Activated CD8-positive, alpha-beta T cell treated with anti-CD3 and anti-CD28 coated beads for 36 hours (primary cell): ENCODE results near the gene ASPSCR1. TPM values are rescaled to one million over a fixed set of nuclear protein-coding genes. Genes with fewer than 3 reads are reported as not detected.

Experiments
- ATAC-seq: fragments of 200-7000 bp; cut with Tn5 transposase; one replicate; pipeline ENCODE4 v1.10.0; 2021; ENCODE audit warnings: mild to moderate bottlenecking, moderate library complexity
- CTCF ChIA-PET: fragments of 350-600 bp; sonication (Branson Sonifier 250); formaldehyde crosslinking; loops from one replicate; lab custom pipeline; 2021; ENCODE audit warnings: antibody characterized with exemption; lab: Charles Lee
- POLR2A ChIA-PET: fragments of 350-600 bp; sonication (Branson Sonifier 250); formaldehyde crosslinking; loops from one replicate; lab custom pipeline; 2021; ENCODE audit warnings: antibody characterized with exemption; lab: Charles Lee
- DNase-seq: peaks from one replicate; pipeline ENCODE4 v3.0.0-alpha.2; 2020
- H3K27ac Mint-ChIP-seq: one replicate; pipeline ENCODE4 v1.8.0; 2021; ENCODE audit warnings: mild to moderate bottlenecking, mixed read lengths
- H3K27me3 Mint-ChIP-seq: one replicate; pipeline ENCODE4 v1.8.0; 2021; ENCODE audit warnings: mixed read lengths
- H3K36me3 Mint-ChIP-seq: one replicate; pipeline ENCODE4 v1.8.0; 2021; ENCODE audit warnings: low read depth, mixed read lengths
- H3K4me1 Mint-ChIP-seq: one replicate; pipeline ENCODE4 v1.8.0; 2021; ENCODE audit warnings: low read depth, mixed read lengths
- H3K4me3 Mint-ChIP-seq: one replicate; pipeline ENCODE4 v1.8.0; 2021; ENCODE audit warnings: mild to moderate bottlenecking, moderate library complexity, mixed read lengths
- H3K9me3 Mint-ChIP-seq: one replicate; pipeline ENCODE4 v1.8.0; 2021; ENCODE audit warnings: mixed read lengths
- CTCF ChIP-seq: fragments of 200-600 bp; IDR thresholded peaks from one replicate; pipeline ENCODE4 v1.8.0; 2022; ENCODE audit warnings: antibody characterized with exemption, mild to moderate bottlenecking
- intact Hi-C: fragments of 100-400 bp; cut with micrococcal nuclease; formaldehyde crosslinking; loops from one replicate; pipeline ENCODE4 v1.10.0; 2022
- total RNA-seq, 2 experiments: library from RNA; stranded (reverse); gene quantifications; one replicate each; pipeline ENCODE4 v1.2.3, GENCODE V29; 2021

ASPSCR1 gene
- total RNA-seq, 2 experiments from 2014 or later, result 18.7 to 24.5 TPM

- Mint-ChIP-seq H3K27ac (no peak overlapping the region), H3K27me3 (no peaks in the 10 kb centered on the region), H3K4me3 (no peak overlapping the region), H3K9me3 (peaks cover 1% of the 10 kb centered on the region), H3K36me3 (no peaks in the 10 kb centered on the region), H3K4me1 (peaks cover 14% of the 10 kb centered on the region)
- no peak for TF ChIP-seq CTCF
- DNase-seq, result no peak
- CTCF ChIA-PET, result interaction anchor here (1.4 kb wide), 1 partner anchor 14 kb away, joined by 7 read pairs; no protein-coding TSS in a partner anchor
- ATAC-seq, result no peak
- POLR2A ChIA-PET, result no interaction called here
- intact Hi-C loops, result no loop called here
Observed at GRCh38 chr17:81973432-81973831, 4.0 kb upstream of the ASPSCR1 start.

- DNase-seq (peak; percentile 56), ATAC-seq (peak; percentile 12)
- POLR2A ChIA-PET, result interaction anchor here (1.1 to 2.3 kb wide), 4 partner anchors 9 to 49 kb away, joined by 3 to 22 read pairs (median 4); partner anchors contain the start of genes MAFG and NOTUM
- intact Hi-C loops, result no loop called here
- H3K4me3 Mint-ChIP-seq, result peak overlapping the region; percentile 96
- H3K4me1 Mint-ChIP-seq, result peaks cover 17% of the 10 kb centered on the region
- no peak for TF ChIP-seq CTCF
- H3K27me3 Mint-ChIP-seq, result no peaks in the 10 kb centered on the region
- CTCF ChIA-PET, result interaction anchor here (1.5 to 3.2 kb wide), 2 partner anchors 17 to 54 kb away, joined by 4 to 12 read pairs; no protein-coding TSS in a partner anchor
- peak overlapping the region; percentile 99 for H3K27ac Mint-ChIP-seq
- H3K36me3 Mint-ChIP-seq, result peaks cover 5% of the 10 kb centered on the region
- H3K9me3 Mint-ChIP-seq, result peaks cover 1% of the 10 kb centered on the region
Observed at GRCh38 chr17:81976332-81977210, 858 bp upstream of the ASPSCR1 start.

- POLR2A ChIA-PET, result interaction anchor here (0.5 to 1.2 kb wide), 6 partner anchors 12 to 314 kb away, joined by 3 to 5 read pairs (median 4); no protein-coding TSS in a partner anchor
- DNase-seq, result no peak
- Mint-ChIP-seq H3K27me3 (no peaks in the 10 kb centered on the region), H3K4me1 (peaks cover 20% of the 10 kb centered on the region), H3K4me3 (peak overlapping the region; percentile 72), H3K9me3 (peaks cover 1% of the 10 kb centered on the region), H3K36me3 (peaks cover 8% of the 10 kb centered on the region), H3K27ac (no peak overlapping the region)
- intact Hi-C loops, result no loop called here
- ATAC-seq, result no peak
- TF ChIP-seq CTCF, result no peak
- CTCF ChIA-PET, result interaction anchor here (1.2 to 2.1 kb wide), 2 partner anchors 19 to 42 kb away, joined by 4 to 13 read pairs; no protein-coding TSS in a partner anchor
Observed at GRCh38 chr17:81978524-81979298, 1.3 kb downstream of the ASPSCR1 start.

- ChIA-PET POLR2A (interaction anchor here (0.6 to 1.4 kb wide), 2 partner anchors 13 to 296 kb away, joined by 3 to 5 read pairs; no protein-coding TSS in a partner anchor), CTCF (interaction anchor here (1.0 to 2.1 kb wide), 5 partner anchors 21 to 50 kb away, joined by 3 to 13 read pairs (median 3); no protein-coding TSS in a partner anchor)
- no peaks in the 10 kb centered on the region for H3K9me3 Mint-ChIP-seq
- H3K27ac Mint-ChIP-seq, result no peak overlapping the region
- peaks cover 11% of the 10 kb centered on the region for H3K36me3 Mint-ChIP-seq
- no peak overlapping the region for H3K4me3 Mint-ChIP-seq
- DNase-seq (no peak), ATAC-seq (no peak)
- peaks cover 22% of the 10 kb centered on the region for H3K4me1 Mint-ChIP-seq
- no peaks in the 10 kb centered on the region for H3K27me3 Mint-ChIP-seq
- intact Hi-C loops, result no loop called here
- TF ChIP-seq CTCF, result no peak
Observed at GRCh38 chr17:81980122-81980521, 2.7 kb downstream of the ASPSCR1 start.
